ENCODE results near the gene LRRC73.

DNA sequence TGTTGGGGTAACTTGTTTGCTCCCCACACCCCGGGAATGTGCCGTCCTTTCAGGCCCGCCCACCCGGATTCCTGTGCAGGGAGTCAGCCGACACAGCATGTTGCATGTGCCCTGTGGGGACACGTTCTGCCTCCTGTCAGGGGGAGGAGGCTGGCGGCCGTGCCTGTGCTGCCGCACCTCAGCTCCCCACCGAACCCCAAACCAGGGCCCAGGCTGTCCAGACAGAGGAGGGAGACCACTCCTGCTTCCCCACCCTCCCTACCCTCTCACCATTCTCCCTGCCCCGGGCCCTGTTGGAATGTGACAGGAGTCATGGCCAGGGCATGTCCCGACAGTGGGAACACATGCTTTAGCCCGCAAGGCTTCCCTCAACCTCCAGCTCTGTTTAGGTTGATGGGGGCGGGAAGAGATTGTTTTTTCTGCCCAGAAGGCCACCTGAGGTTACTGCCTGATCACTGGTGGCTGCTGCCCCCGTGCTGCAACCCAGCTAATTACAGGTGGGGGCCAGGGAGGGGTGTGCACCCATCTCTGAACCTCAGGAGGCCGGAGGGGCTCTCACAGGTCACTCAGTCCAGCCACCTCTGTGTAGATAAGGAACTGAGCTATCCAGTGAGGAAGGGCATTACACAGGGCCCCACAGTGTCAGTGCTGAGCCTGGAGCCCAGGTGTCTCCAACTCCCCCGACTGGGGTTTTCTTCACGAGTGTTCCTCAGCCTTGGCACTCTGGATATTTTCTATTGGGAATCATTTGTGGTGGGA, 13.6 kb downstream of the LRRC73 start:
- TF ChIP-seq KLF1 (tag by site-specific recombination; IDR thresholded peaks at IDR 0.05) (no peak), TCF7L2 (IDR thresholded peaks at IDR 0.05; ENCODE audit: borderline replicate concordance, low read depth, low read length) (no peak), SP3 (tag by site-specific recombination; IDR thresholded peaks at IDR 0.05) (no peak), ZNF768 (tag by site-specific recombination; IDR thresholded peaks at IDR 0.05) (no peak), ZBTB1 (tag by site-specific recombination; IDR thresholded peaks at IDR 0.05) (no peak), ZNF133 (tag by site-specific recombination; IDR thresholded peaks at IDR 0.05) (no peak)
- TF ChIP-seq, protein P1, sequence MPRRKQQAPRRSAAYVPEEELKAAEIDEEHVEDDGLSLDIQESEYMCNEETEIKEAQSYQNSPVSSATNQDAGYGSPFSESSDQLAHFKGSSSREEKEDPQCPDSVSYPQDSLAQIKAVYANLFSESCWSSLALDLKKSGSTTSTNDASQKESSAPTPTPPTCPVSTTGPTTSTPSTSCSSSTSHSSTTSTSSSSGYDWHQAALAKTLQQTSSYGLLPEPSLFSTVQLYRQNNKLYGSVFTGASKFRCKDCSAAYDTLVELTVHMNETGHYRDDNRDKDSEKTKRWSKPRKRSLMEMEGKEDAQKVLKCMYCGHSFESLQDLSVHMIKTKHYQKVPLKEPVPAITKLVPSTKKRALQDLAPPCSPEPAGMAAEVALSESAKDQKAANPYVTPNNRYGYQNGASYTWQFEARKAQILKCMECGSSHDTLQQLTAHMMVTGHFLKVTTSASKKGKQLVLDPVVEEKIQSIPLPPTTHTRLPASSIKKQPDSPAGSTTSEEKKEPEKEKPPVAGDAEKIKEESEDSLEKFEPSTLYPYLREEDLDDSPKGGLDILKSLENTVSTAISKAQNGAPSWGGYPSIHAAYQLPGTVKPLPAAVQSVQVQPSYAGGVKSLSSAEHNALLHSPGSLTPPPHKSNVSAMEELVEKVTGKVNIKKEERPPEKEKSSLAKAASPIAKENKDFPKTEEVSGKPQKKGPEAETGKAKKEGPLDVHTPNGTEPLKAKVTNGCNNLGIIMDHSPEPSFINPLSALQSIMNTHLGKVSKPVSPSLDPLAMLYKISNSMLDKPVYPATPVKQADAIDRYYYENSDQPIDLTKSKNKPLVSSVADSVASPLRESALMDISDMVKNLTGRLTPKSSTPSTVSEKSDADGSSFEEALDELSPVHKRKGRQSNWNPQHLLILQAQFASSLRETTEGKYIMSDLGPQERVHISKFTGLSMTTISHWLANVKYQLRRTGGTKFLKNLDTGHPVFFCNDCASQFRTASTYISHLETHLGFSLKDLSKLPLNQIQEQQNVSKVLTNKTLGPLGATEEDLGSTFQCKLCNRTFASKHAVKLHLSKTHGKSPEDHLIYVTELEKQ (tag by site-specific recombination; IDR thresholded peaks at IDR 0.05; ENCODE audit: borderline replicate concordance) = no peak
- TF ChIP-seq, protein P2, sequence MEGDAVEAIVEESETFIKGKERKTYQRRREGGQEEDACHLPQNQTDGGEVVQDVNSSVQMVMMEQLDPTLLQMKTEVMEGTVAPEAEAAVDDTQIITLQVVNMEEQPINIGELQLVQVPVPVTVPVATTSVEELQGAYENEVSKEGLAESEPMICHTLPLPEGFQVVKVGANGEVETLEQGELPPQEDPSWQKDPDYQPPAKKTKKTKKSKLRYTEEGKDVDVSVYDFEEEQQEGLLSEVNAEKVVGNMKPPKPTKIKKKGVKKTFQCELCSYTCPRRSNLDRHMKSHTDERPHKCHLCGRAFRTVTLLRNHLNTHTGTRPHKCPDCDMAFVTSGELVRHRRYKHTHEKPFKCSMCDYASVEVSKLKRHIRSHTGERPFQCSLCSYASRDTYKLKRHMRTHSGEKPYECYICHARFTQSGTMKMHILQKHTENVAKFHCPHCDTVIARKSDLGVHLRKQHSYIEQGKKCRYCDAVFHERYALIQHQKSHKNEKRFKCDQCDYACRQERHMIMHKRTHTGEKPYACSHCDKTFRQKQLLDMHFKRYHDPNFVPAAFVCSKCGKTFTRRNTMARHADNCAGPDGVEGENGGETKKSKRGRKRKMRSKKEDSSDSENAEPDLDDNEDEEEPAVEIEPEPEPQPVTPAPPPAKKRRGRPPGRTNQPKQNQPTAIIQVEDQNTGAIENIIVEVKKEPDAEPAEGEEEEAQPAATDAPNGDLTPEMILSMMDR (tag by site-specific recombination; IDR thresholded peaks at IDR 0.05) = 0 out of 2 replicates have a peak, but pooled peaks have one; percentile 22

Data from HEK293 (cell line).